ACHN (cell line): ENCODE measurements around the gene TCP1.
"Not testable (repeated sequence)": the region's sequence is repeated elsewhere in the genome, so short reads cannot be mapped to it uniquely, and the experiment has no call there.

Experiments used
- DNase-seq: peaks from one replicate; pipeline ENCODE4 v3.0.0-alpha.2; 2015
- in situ Hi-C: cut with HindIII; loops from 2 replicates; pipeline ENCODE4 v1.10.0; 2017; ENCODE audit warnings: low sequenced_read_pairs, low pct_ligation_motif_present, low pct_unique_long_range_greater_than_20kb

The TCP1 gene

GRCh38 chr6:159789377-159790148 lies at the start of gene TCP1:
Gene TCP1 (minus strand): TSS chr6:159789602. CDS start chr6:159789468, 134 bp downstream.
- peak; percentile 99 for DNase-seq
- in situ Hi-C loops = no loop called here

DNA sequence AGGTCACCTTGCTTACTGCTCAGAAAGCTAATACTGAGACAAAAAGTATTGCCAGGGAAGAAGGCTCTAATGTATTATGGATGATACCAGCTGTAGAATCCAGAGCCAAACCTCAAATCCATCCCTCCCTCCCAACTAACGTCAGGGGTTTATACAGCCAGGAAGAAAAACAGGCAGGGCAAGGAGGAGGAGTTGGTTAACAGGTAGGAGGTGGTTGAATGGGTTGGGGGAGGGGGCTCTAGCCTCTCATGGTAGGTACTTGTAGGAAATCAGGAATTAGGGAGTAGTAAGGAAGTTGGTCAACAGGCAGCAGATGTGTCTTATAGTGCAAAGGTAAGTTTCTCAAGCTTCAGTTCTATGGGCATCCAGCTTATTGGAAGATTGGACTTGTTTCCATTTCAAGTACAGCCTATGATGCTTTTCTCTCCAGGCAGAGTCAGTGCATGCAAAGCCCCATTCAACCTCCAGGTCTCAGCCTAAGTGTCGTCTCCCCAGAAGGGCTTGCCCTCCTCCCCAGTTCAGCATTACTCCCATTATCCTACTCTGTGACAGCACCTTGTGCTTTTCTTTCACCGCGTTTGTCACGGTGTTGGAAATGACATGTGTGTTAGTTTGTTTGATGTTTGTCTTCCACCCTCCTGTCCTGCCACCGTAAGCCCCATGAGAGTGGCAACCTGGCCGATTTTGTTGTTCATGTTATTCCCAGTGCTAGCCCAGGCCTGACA lies 48.8 kb upstream of the TCP1 start:
- in situ Hi-C loops = no loop called here
- no peak for DNase-seq

GRCh38 chr6:159837511-159837910 lies 48.1 kb upstream of the TCP1 start:
- no peak for DNase-seq
- in situ Hi-C loops = no loop called here

DNA sequence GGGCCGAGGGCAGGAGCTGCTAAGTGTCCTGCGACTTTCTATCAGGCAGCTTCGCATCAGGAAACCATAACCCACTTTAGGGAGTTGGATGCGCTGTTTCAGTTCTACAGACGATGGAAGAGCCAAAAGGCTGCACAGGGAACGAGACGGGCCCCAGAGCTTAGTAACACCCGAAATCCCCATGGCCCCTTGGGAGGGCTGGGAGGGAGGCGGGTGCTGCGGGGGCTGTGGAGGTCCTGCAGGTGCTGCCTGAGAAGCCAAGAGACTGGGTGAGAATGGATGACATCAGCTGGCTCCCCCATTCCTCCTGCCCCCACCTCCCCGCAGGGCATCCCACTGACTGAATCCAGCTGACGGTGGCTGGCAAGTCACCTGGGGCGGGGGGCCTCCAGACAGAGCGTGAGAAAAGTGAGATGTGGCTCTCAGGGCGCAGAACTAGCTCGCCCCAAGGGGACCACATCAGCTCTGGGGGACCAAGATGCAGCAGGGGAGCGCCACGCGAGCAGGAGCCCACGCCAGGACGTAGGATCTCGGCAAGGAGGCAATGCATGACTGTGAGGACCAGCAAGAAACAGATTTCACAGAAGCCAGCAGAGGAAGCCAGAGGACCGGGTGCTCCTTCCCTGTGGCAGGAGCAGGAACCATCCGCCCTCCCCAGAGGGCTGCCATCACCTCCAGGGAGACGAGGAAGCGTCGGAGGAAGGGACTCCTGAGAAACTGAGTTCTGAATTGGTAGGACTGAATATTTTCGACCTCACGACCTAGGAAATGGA lies 47.5 kb upstream of the TCP1 start:
- in situ Hi-C loops = no loop called here
- no peak for DNase-seq

DNA sequence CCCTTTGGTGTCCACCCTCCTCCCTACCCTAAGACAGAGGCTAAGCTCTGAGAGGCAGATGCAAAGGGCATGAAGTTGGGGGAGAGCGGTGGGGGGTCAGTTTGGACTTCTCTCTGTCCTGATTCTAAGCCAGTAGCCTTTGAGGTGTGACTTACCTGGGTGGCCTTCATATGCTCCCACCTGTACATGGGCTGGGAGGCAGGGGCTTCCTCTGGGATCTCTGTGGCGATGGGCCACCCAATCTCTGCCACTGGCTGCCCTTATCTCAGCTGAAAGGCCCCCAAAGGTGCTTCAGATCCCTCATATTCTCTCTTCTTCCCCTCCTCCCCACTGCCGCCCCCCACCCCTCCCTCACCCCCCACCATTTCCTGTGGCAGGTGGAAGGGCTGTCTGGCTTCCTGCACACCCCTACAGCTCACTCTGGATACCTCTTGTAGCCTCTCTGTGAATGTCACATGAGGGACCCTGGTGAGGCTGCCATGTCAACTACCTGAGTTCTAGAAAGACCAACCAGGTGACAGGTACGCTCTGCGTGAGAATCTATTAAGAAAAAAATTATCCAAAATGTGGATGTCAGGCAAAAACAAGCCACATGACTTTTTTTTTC lies 44.7 kb upstream of the TCP1 start:
- DNase-seq = no peak
- in situ Hi-C loops = no loop called here

DNA sequence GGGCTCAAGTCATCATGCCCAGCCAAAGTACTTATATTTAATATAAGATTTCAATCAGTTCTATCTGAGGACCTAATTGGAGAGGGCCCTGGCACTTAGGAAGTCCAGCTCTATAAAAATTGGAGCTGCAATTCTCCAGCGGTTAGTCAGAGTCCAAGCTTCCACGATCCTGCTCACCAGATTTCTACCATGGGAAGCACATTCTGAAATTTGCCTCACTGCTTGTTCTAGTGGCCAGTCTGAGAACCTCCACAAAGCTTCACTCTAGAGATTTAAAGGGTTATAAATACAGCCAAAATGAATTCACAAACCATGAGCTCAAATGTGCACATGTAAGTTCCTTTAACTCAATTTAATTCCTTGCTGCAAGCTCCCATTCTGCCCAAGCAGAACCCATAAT lies 44.2 kb upstream of the TCP1 start:
- in situ Hi-C loops = no loop called here
- DNase-seq = no peak

DNA sequence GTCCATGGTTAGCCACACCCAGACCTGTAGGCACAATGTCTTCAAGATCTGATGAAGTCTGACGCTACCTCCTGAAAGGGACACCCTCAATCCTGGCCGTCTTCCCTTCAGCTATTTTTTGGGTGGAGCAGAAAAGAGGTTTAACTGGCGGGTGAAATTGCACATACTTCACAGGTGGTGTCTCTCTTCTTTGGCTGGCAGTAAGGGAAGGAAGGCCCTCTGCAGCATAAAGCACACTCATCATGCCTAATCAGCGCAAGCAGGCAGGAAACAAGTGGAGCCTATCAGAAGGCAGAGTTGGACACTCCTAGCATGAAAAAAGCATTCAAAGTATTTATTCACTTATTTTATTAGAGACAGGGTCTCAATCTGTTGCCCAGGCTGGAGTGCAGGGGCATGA lies 43.5 kb upstream of the TCP1 start:
- in situ Hi-C loops = no loop called here
- no peak for DNase-seq

DNA sequence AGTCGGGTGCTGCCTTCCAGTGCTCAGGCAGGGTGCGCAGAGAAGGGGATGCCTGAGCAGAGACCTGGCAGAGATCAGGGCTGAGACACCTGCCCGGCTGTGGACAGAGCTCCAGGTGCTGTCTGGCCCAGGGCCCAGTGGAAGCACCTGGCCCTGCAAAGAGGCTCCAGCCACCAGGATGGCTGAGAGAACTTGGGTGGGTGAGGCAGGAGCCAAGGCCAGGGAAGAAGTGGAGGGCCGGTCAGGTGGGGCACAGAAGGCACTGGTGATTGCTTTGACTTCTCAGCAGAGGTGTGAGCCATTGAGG lies 41.9 kb upstream of the TCP1 start:
- in situ Hi-C loops = no loop called here
- no peak for DNase-seq

GRCh38 chr6:159830501-159831372 lies 41.3 kb upstream of the TCP1 start:
- in situ Hi-C loops = no loop called here
- DNase-seq = no peak

DNA sequence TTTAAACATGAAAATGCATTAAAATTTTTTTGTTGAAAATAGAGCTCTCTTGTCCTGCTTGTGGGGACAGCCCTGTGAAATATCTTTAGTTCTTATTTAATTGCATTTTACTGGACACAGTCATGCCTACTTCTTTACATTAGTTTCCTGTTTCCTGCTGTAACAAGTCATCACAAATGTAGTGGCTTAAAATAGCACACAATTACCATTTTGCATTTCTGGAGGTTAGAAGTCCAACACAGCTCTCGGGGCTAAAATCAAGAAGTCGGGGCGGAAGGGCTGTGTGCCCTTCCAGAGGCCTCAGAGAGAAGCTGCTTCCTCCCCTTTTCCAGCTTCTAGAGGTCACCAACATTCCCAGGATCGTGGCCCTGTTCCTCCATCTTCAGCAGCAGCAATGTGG lies 40.1 kb upstream of the TCP1 start:
- in situ Hi-C loops = no loop called here
- DNase-seq = no peak

DNA sequence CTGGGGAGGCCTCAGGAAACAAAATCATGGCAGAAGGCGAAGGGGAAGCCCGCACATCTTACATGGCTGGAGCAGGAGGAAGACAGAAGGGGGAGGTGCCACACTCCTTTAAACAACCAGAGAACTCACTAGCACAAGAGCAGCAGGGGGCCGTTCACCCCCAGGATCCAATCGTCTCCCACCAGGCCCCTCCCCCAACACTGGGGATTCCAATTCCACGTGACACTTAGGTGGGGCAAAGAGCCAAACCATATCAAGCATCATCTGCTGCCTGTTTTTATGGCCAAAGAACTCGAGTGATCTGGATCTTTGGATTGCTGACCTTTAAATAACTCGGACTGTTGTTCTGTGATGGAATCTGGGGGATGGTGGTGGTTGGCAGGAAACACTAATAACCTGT lies 38.7 kb upstream of the TCP1 start:
- in situ Hi-C loops = no loop called here

DNA sequence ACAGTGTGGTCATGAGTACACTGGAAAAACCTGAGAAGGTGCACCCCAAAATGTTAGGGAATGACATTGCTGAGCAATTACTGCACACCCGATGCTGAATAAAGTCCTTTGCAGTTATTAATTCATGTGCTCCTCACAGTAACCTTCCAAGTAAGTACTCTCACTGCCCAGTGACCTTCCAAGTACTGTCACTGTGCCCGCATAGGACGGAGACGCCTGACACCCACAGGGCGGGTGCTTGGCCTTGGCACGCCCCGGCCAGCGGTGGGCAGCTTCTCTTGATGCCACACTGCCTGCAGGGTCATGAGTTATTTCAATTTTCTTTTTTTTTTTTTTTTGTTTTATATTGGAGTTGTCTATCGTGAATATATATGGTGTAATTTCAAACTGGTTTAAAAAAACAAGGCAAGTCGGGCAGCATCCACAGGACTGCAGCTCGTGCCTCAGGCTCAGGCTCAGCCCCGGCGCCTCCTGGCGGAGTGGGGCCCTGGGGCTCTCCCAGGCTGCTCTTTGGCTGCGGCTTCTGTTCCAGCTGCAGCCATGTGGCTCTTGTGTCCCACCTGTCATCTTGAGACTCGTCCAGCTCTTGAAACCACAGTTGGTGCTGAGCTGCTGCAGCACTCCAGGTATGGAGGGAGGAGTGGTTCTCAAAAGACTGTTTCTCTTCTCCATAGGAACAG lies 37.7 kb upstream of the TCP1 start:
- DNase-seq = no peak
- in situ Hi-C loops = no loop called here

More for the DNA sequence above, 38.7 kb upstream of the TCP1 start:
- DNase-seq = no peak

DNA sequence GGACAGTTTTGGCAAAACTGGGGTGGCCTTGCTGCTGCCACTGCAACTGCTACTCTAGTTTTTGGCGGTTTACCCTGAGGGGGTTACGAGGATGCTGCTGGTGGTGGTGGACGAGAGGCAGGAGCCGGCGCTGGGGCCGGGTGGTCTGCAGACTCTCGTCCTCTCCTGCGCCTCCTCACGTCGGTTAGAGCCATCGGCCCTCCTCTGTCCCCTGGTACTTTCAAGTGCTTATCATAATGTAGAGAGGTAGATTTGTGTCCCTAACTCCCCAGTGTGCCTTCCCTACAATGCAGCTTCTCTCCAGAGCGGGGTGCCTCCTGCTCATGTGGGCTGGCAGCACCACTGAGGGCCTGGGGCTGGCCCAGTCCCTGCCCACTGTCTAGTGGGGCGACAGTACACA lies 36.6 kb upstream of the TCP1 start:
- in situ Hi-C loops = no loop called here
- DNase-seq = no peak

DNA sequence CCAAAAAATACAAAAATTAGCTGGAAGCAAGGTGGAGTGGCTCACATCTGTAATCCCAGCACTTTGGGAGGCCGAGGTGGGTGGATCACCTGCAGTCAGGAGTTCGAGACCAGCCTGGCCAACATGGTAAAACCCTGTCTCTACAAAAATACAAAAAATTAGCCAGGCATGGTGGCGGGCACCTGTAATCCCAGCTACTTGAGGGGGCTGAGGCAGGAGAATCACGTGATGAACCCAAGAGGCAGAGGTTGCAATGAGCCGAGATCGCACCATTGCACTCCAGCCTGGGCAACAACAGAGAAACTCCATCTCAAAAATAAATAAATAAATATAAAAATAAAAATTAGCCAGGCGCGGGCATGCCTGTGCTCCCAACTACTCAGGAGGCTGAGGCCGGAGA lies 35.3 kb upstream of the TCP1 start:
- in situ Hi-C loops, DNase-seq: not testable (repeated sequence)

GRCh38 chr6:159823953-159824352 lies 34.6 kb upstream of the TCP1 start:
- no peak for DNase-seq
- in situ Hi-C loops = no loop called here

- in situ Hi-C loops = no loop called here
Measured at GRCh38 chr6:159821726-159822125, 32.3 kb upstream of the TCP1 start.

GRCh38 chr6:159821122-159821521 lies 31.7 kb upstream of the TCP1 start:
- DNase-seq = no peak
- in situ Hi-C loops = no loop called here

More at GRCh38 chr6:159821726-159822125, 32.3 kb upstream of the TCP1 start:
- no peak for DNase-seq
